Uterus (tissue), 2 donors: ENCODE results near the gene L3MBTL1.

Experiments used
- CTCF ChIP-seq, 4 experiments: fragments of 200-600 bp in 2 of 4; fragments of 450-650 bp in 2 of 4; sonication (generic) in 2 of 4; IDR thresholded peaks; one replicate each; pipeline ENCODE4 v1.5.1; 2016 to 2019; ENCODE audit warnings: antibody characterized with exemption in 4 of 4, mild to moderate bottlenecking in 2 of 4, moderate library complexity in 1 of 4
- POLR2A ChIP-seq, 2 donors: fragments of 450-650 bp; IDR thresholded peaks; one replicate each; pipeline ENCODE4 v1.6.1; 2016; ENCODE audit warnings: antibody characterized with exemption in 2 of 2, mild to moderate bottlenecking in 1 of 2, moderate library complexity in 1 of 2

- TF ChIP-seq CTCF (IDR thresholded peaks at IDR 0.05) (no peak), POLR2A (IDR thresholded peaks at IDR 0.05) (no peak)
Observed at GRCh38 chr20:43516251-43516824, 8.8 kb downstream of the L3MBTL1 start.
